GM12875 (cell line): ENCODE data around the gene MAP3K19.

ENCODE experiments used
- H3K4me3 ChIP-seq: one replicate; pipeline ENCODE4 v1.5.1; 2011; ENCODE audit warnings: low read depth, low read length, control low read depth
- CTCF ChIP-seq: IDR thresholded peaks from 2 replicates; pipeline ENCODE4 v1.5.1; 2011; ENCODE audit warnings: low read depth, mild to moderate bottlenecking, control low read depth, inconsistent platforms, low read length, moderate library complexity, borderline replicate concordance; ENCODE audit not compliant: insufficient read depth

The MAP3K19 gene

GRCh38 chr2:134950886-134951285 lies 96.4 kb downstream of the MAP3K19 start:
- no peak for TF ChIP-seq CTCF
- no peak overlapping the region for H3K4me3 ChIP-seq

GRCh38 chr2:134949981-134950708 lies 97.1 kb downstream of the MAP3K19 start:
- TF ChIP-seq CTCF, result no peak
- no peak overlapping the region for H3K4me3 ChIP-seq

GRCh38 chr2:134946073-134946472 lies 101.2 kb downstream of the MAP3K19 start:
- TF ChIP-seq CTCF, result no peak
- H3K4me3 ChIP-seq, result no peak overlapping the region

- no peak overlapping the region for H3K4me3 ChIP-seq
- TF ChIP-seq CTCF, result no peak
Measured at GRCh38 chr2:134944975-134945374, 102.3 kb downstream of the MAP3K19 start.

GRCh38 chr2:134943540-134943939 lies 103.7 kb downstream of the MAP3K19 start:
- TF ChIP-seq CTCF, result no peak
- H3K4me3 ChIP-seq, result no peak overlapping the region

GRCh38 chr2:134936691-134937090 lies 110.6 kb downstream of the MAP3K19 start:
- no peak for TF ChIP-seq CTCF
- no peak overlapping the region for H3K4me3 ChIP-seq

- H3K4me3 ChIP-seq, result no peak overlapping the region
- no peak for TF ChIP-seq CTCF
Measured at GRCh38 chr2:134934641-134935040, 112.6 kb downstream of the MAP3K19 start.
